Epithelial cell of umbilical artery (primary cell): ENCODE results near the gene SLC23A2. TPM values are rescaled to one million over a fixed set of nuclear protein-coding genes. Genes with fewer than 3 reads are reported as not detected.

Experiments
- total RNA-seq: library from RNA; depleted of rRNA; stranded (reverse); fragments of >200 nt; gene quantifications from 2 replicates; pipeline ENCODE4 v1.2.3, GENCODE V29; 2014

SLC23A2 gene
- total RNA-seq, result 9.7 and 12.0 TPM in 2 replicates

DNA sequence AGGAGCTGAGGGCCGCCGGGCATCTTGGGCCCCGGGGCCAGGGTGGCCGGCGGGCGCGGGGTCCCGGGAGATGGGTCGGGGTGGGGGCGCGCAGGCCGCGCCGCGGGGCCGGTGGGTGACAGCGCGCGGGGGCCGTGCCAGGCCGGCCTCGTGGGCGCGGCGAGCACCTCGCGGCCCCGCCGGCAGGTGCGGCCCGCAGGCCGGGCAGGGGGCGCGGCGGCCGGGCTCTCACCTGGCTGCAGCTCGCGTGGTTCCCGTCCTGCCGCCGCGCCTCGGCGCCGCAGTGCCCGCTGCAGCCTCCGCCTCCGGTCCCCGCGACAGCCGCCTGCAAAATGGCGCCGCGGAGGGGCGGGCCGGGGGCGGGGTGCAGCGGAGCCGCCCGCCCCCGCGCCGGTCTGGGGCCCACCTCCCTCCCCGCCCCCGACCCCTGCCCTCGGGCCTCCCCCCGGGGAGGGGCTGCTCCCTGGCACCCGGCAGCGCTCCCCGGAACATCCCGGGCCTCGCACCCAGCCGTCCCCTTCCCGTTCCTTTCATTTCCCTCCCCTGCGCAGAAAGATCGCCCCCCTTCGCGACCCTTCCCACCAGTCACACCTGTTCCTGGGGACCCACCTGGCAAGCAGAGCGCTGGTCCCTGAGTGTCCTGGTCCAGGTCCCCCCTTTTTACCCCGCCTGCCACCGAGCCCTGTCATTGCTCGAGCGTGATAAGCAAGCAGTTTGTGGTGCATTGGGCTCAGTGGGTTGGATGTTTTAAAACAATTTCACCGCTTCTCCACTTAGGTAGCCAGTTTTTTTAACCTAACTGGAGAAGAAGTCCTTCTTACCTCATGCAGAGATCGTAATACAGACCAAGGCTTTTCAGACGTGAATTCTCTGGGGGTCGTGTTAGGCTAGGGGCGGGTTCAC lies at the start of gene SLC23A2:
TSS of gene SLC23A2 (minus strand) at position 337 of the 903 bp plus-strand sequence. CDS start 68,948 bp downstream, outside the sequence.

Other genes starting within 250 kb of the SLC23A2 start
- gene RASSF2, start 177.9 kb downstream of the SLC23A2 start, total RNA-seq, result 60.9 and 80.2 TPM in 2 replicates
- gene TMEM230, start 111.6 kb upstream of the SLC23A2 start, total RNA-seq, result 45.8 and 51.7 TPM in 2 replicates
- gene PCNA, start 118.4 kb upstream of the SLC23A2 start, total RNA-seq, result 172 and 187 TPM in 2 replicates
- 26.6 and 44.1 TPM in 2 replicates for gene CDS2, start 125.5 kb upstream of the SLC23A2 start, total RNA-seq